Esophagus squamous epithelium (tissue), 4 donors: ENCODE results near the gene ALOX15B.

Experiments
- CTCF ChIP-seq, 6 experiments: fragments of 450-650 bp in 4 of 6; fragments of 200-600 bp in 2 of 6; sonication (generic) in 2 of 6; IDR thresholded peaks; one replicate each; pipeline ENCODE4 v1.5.1; 2016 to 2019; ENCODE audit warnings: antibody characterized with exemption in 6 of 6, mild to moderate bottlenecking in 4 of 6, moderate library complexity in 4 of 6
- POLR2A ChIP-seq, 4 donors: fragments of 450-650 bp; IDR thresholded peaks; one replicate each; pipeline ENCODE4 v1.6.1; 2017; ENCODE audit warnings: antibody characterized with exemption in 4 of 4, mild to moderate bottlenecking in 4 of 4, moderate library complexity in 3 of 4

GRCh38 chr17:7993972-7994589 lies 44.8 kb upstream of the ALOX15B start:
- TF ChIP-seq POLR2A (IDR thresholded peaks at IDR 0.05): no peak
- no peak for TF ChIP-seq CTCF (IDR thresholded peaks at IDR 0.05)
